Fibroblast of lung (primary cell): ENCODE measurements around the gene PCDHGA4. TPM values are rescaled to one million over a fixed set of nuclear protein-coding genes. Genes with fewer than 3 reads are reported as not detected.

Experiments
- DNase-seq, 2 donors: peaks; one replicate each; pipeline versions ENCODE4 v3.0.0 to v3.0.0-alpha.2; 2010; ENCODE audit warnings: low read depth in 2 of 2
- H2AFZ ChIP-seq: 2 replicates; pipeline ENCODE4 v1.5.1; 2012; ENCODE audit warnings: low read length, control low read depth, inconsistent platforms
- H3K27ac ChIP-seq: 2 replicates; pipeline ENCODE4 v1.5.1; 2011; ENCODE audit warnings: low read length, control low read depth; ENCODE audit not compliant: insufficient read depth
- H3K27me3 ChIP-seq: 2 replicates; pipeline ENCODE4 v1.5.1; 2011; ENCODE audit warnings: mild to moderate bottlenecking, low read length; ENCODE audit not compliant: control insufficient read depth, insufficient read depth
- H3K36me3 ChIP-seq: 2 replicates; pipeline ENCODE4 v1.5.1; 2011; ENCODE audit warnings: low read length; ENCODE audit not compliant: control insufficient read depth, insufficient read depth
- H3K4me1 ChIP-seq: 2 replicates; pipeline ENCODE4 v1.5.1; 2011; ENCODE audit warnings: low read length; ENCODE audit not compliant: control insufficient read depth, insufficient read depth; ENCODE audit errors: extremely low read depth
- H3K4me2 ChIP-seq: 2 replicates; pipeline ENCODE4 v1.5.1; 2011; ENCODE audit warnings: low read length, control low read depth; ENCODE audit not compliant: insufficient read depth; ENCODE audit errors: extremely low read depth
- H3K4me3 ChIP-seq, 4 experiments: fragments of 200-600 bp in 1 of 4; sonication (generic) in 1 of 4; replicated peaks in 1 of 4; 2 replicates each; pipeline ENCODE4 v1.5.1; 2011 to 2016; ENCODE audit warnings: low read length in 4 of 4, low read depth in 3 of 4, mild to moderate bottlenecking in 3 of 4, control low read depth in 2 of 4, inconsistent platforms in 1 of 4, mixed read lengths in 1 of 4; ENCODE audit not compliant: insufficient read depth in 1 of 4; ENCODE audit errors: control extremely low read depth in 1 of 4
- H3K79me2 ChIP-seq: 2 replicates; pipeline ENCODE4 v1.5.1; 2012; ENCODE audit warnings: mild to moderate bottlenecking, low read length, inconsistent platforms; ENCODE audit not compliant: control insufficient read depth, insufficient read depth
- H3K9ac ChIP-seq: 2 replicates; pipeline ENCODE4 v1.5.1; 2011; ENCODE audit warnings: mild to moderate bottlenecking, low read length, control low read depth; ENCODE audit not compliant: insufficient read depth
- H3K9me3 ChIP-seq: 2 replicates; pipeline ENCODE4 v1.5.1; 2012; ENCODE audit warnings: low read depth, low read length; ENCODE audit not compliant: control insufficient read depth, insufficient read depth
- H4K20me1 ChIP-seq: 2 replicates; pipeline ENCODE4 v1.5.1; 2011; ENCODE audit warnings: low read length; ENCODE audit not compliant: control insufficient read depth, insufficient read depth; ENCODE audit errors: extremely low read depth
- CTCF ChIP-seq, 2 donors: IDR thresholded peaks in 1 of 2; conservative IDR thresholded peaks in 1 of 2; 1 replicate in 1 of 2; 2 replicates in 1 of 2; pipeline ENCODE4 v1.5.1; 2011 to 2012; ENCODE audit warnings: low read length in 2 of 2, control low read depth in 1 of 2, inconsistent platforms in 1 of 2, low read depth in 1 of 2, mild to moderate bottlenecking in 1 of 2
- EZH2 ChIP-seq: IDR thresholded peaks from 2 replicates; pipeline ENCODE4 v1.5.1; 2012; ENCODE audit warnings: low read length, control low read depth, mild to moderate bottlenecking; ENCODE audit errors: missing control alignments
- polyA plus RNA-seq, 2 donors: library from polyadenylated mRNA; depleted of rRNA in 1 of 2; stranded (reverse) in 1 of 2; unstranded in 1 of 2; fragments of >200 nt; gene quantifications; 2 replicates each; pipeline ENCODE4 v1.2.1, GENCODE V29; 2011 to 2012; ENCODE audit warnings: missing spikeins in 1 of 2
- total RNA-seq: library from RNA; depleted of rRNA; stranded (reverse); fragments of >200 nt; gene quantifications from 2 replicates; pipeline ENCODE4 v1.2.1, GENCODE V29; 2014

The PCDHGA4 gene
- total and polyA plus RNA-seq, 2 donors (not counting 1 experiment from before 2014, with no cell fraction given): 6.4 to 7.6 TPM

- Histone ChIP-seq H2AFZ (no peak overlapping the region), H3K4me1 (no peaks in the 10 kb centered on the region), H3K4me2 (no peak overlapping the region), H3K27me3 (peaks cover 10% of the 10 kb centered on the region), H3K79me2 (no peaks in the 10 kb centered on the region), H3K36me3 (no peaks in the 10 kb centered on the region), H3K4me3 (no peak overlapping the region), H3K27ac (no peak overlapping the region), H4K20me1 (no peaks in the 10 kb centered on the region), H3K9me3 (no peaks in the 10 kb centered on the region), H3K9ac (no peak overlapping the region)
- TF ChIP-seq CTCF (conservative IDR thresholded peaks at IDR 0.05 in 1 of 2, IDR thresholded peaks at IDR 0.05 in 1 of 2; ENCODE audit: low read depth in 1 of 2, low read length in 2 of 2) (no peak), EZH2 (no peak)
- DNase-seq: no peak
These were observed 3.2 kb upstream of the PCDHGA4 start for GRCh38 chr5:141351591-141351990.

GRCh38 chr5:141355641-141356040 lies 820 bp downstream of the PCDHGA4 start:
- Histone ChIP-seq H3K9me3 (no peaks in the 10 kb centered on the region), H3K4me1 (no peaks in the 10 kb centered on the region), H3K27ac (no peak overlapping the region), H3K27me3 (peaks cover 13% of the 10 kb centered on the region), H4K20me1 (no peaks in the 10 kb centered on the region), H3K9ac (no peak overlapping the region), H2AFZ (no peak overlapping the region), H3K4me3 (peak overlapping the region in 2 of 4 experiments; percentile 49 to 51), H3K4me2 (no peak overlapping the region), H3K36me3 (no peaks in the 10 kb centered on the region), H3K79me2 (no peaks in the 10 kb centered on the region)
- DNase-seq: no peak
- no peak for TF ChIP-seq EZH2
- TF ChIP-seq CTCF (conservative IDR thresholded peaks at IDR 0.05 in 1 of 2, IDR thresholded peaks at IDR 0.05 in 1 of 2; ENCODE audit: low read depth in 1 of 2, low read length in 2 of 2): no peak

- H3K27me3 ChIP-seq: peaks cover 9% of the 10 kb centered on the region
- no peaks in the 10 kb centered on the region for H3K79me2 ChIP-seq
- H4K20me1 ChIP-seq: no peaks in the 10 kb centered on the region
- no peak overlapping the region for H3K27ac ChIP-seq
- H3K4me2 ChIP-seq: no peak overlapping the region
- H3K4me3 ChIP-seq: no peak overlapping the region
- no peaks in the 10 kb centered on the region for H3K4me1 ChIP-seq
- no peaks in the 10 kb centered on the region for H3K9me3 ChIP-seq
- no peak overlapping the region for H3K9ac ChIP-seq
- TF ChIP-seq EZH2: no peak
- TF ChIP-seq CTCF (conservative IDR thresholded peaks at IDR 0.05 in 1 of 2, IDR thresholded peaks at IDR 0.05 in 1 of 2; ENCODE audit: low read depth in 1 of 2, low read length in 2 of 2): no peak
- no peak for DNase-seq
- H3K36me3 ChIP-seq: no peaks in the 10 kb centered on the region
- H2AFZ ChIP-seq: no peak overlapping the region
These were observed 1.3 kb downstream of the PCDHGA4 start for GRCh38 chr5:141356133-141356532.
